Superior temporal gyrus (tissue), 1 donor: ENCODE results near the gene FKBP2.

Source experiments
- DNase-seq: peaks from one replicate; pipeline ENCODE4 v3.0.0-alpha.2; 2016; ENCODE audit errors: extremely low spot score

The FKBP2 gene

GRCh38 chr11:64240435-64241240, at the start of gene FKBP2:
Gene FKBP2 (plus strand): TSS chr11:64241095. CDS start chr11:64242388, 1,293 bp downstream.
- DNase-seq = peak; percentile 97

GRCh38 chr11:64192434-64192833, 48.5 kb upstream of the FKBP2 start:
- no peak for DNase-seq

- peak; percentile 50 for DNase-seq
Observed at GRCh38 chr11:64196626-64197025, 44.3 kb upstream of the FKBP2 start.

- no peak for DNase-seq
Observed at GRCh38 chr11:64198511-64198910, 42.4 kb upstream of the FKBP2 start.

GRCh38 chr11:64201543-64201942, 39.4 kb upstream of the FKBP2 start:
- DNase-seq = no peak

GRCh38 chr11:64202992-64203391, 37.9 kb upstream of the FKBP2 start:
- no peak for DNase-seq

- DNase-seq = no peak
Observed at GRCh38 chr11:64203421-64204079, 37.3 kb upstream of the FKBP2 start.

- no peak for DNase-seq
Observed at GRCh38 chr11:64204080-64204440, 36.8 kb upstream of the FKBP2 start.

GRCh38 chr11:64204464-64204989, 36.4 kb upstream of the FKBP2 start:
- peak; percentile 95 for DNase-seq

- DNase-seq = no peak
Observed at GRCh38 chr11:64206457-64207255, 34.2 kb upstream of the FKBP2 start, which contains the start of gene FERMT3. Gene FERMT3 (plus strand): TSS chr11:64206721. CDS start chr11:64207365, 644 bp downstream.

- no peak for DNase-seq
Observed at GRCh38 chr11:64207256-64208085, 33.4 kb upstream of the FKBP2 start.

- DNase-seq = no peak
Observed at GRCh38 chr11:64208086-64208795, 32.7 kb upstream of the FKBP2 start.

GRCh38 chr11:64208796-64209562, 31.9 kb upstream of the FKBP2 start:
- DNase-seq = no peak

- no peak for DNase-seq
Observed at GRCh38 chr11:64209563-64209843, 31.4 kb upstream of the FKBP2 start.

GRCh38 chr11:64210301-64211020, 30.4 kb upstream of the FKBP2 start:
- no peak for DNase-seq

GRCh38 chr11:64211181-64211872, 29.6 kb upstream of the FKBP2 start:
- no peak for DNase-seq

- no peak for DNase-seq
Observed at GRCh38 chr11:64216879-64217278, 24.0 kb upstream of the FKBP2 start.

GRCh38 chr11:64218628-64219353, 22.1 kb upstream of the FKBP2 start:
- no peak for DNase-seq
